ENCODE results near the gene SORL1.

SORL1 gene

GRCh38 chr11:121559606-121560200 lies 107.6 kb downstream of the SORL1 start:
- no peak for TF ChIP-seq CTCF (conservative IDR thresholded peaks at IDR 0.05; ENCODE audit: low read depth, low read length)
- Histone ChIP-seq H3K79me2 (ENCODE audit: insufficient read depth, low read depth) (no peaks in the 10 kb centered on the region), H3K4me2 (no peak overlapping the region), H3K4me1 (ENCODE audit: low read depth, poor library complexity, severe bottlenecking) (no peaks in the 10 kb centered on the region), H3K36me3 (ENCODE audit: insufficient read depth) (no peaks in the 10 kb centered on the region), H3K4me3 (IDR thresholded peaks at IDR 0.05; ENCODE audit: insufficient read depth, low read depth, low read length) (no peak overlapping the region), H2AFZ (ENCODE audit: low read depth) (no peak overlapping the region), H4K20me1 (ENCODE audit: insufficient read depth) (no peaks in the 10 kb centered on the region), H3K9ac (no peak overlapping the region), H3K27ac (no peak overlapping the region), H3K27me3 (ENCODE audit: insufficient read depth, low read depth) (no peaks in the 10 kb centered on the region)

- TF ChIP-seq CTCF (conservative IDR thresholded peaks at IDR 0.05; ENCODE audit: low read depth, low read length): no peak
- Histone ChIP-seq H2AFZ (ENCODE audit: low read depth) (no peak overlapping the region), H3K4me2 (no peak overlapping the region), H3K27ac (no peak overlapping the region), H4K20me1 (ENCODE audit: insufficient read depth) (no peaks in the 10 kb centered on the region), H3K36me3 (ENCODE audit: insufficient read depth) (no peaks in the 10 kb centered on the region), H3K79me2 (ENCODE audit: insufficient read depth, low read depth) (no peaks in the 10 kb centered on the region), H3K27me3 (ENCODE audit: insufficient read depth, low read depth) (no peaks in the 10 kb centered on the region), H3K4me1 (ENCODE audit: low read depth, poor library complexity, severe bottlenecking) (no peaks in the 10 kb centered on the region), H3K9ac (no peak overlapping the region), H3K4me3 (IDR thresholded peaks at IDR 0.05; ENCODE audit: insufficient read depth, low read depth, low read length) (no peak overlapping the region)
These were observed 108.1 kb downstream of the SORL1 start for GRCh38 chr11:121560236-121560635.

DNA sequence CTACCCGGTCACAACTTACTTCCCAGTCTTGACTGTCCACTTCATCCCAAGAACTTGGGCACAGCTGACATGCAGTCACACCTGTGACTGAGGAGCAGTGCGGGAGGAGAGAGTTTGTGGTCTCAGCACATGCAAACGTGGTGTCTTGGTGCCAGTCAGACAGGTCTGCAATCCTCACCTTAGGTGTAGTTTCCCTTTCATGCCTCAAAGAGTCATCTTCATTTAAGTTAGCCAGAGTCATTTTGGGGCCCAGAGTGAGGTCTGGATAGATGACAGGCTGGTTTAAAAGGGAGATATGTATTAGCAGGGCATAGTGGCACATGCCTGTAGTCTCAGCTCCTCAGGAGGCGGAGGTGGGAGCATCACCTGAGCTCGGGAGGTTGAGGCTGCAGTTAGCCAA lies 109.1 kb downstream of the SORL1 start:
- Histone ChIP-seq H3K4me3 (IDR thresholded peaks at IDR 0.05; ENCODE audit: insufficient read depth, low read depth, low read length) (no peak overlapping the region), H4K20me1 (ENCODE audit: insufficient read depth) (no peaks in the 10 kb centered on the region), H3K36me3 (ENCODE audit: insufficient read depth) (no peaks in the 10 kb centered on the region), H3K27ac (no peak overlapping the region), H3K9ac (no peak overlapping the region), H3K79me2 (ENCODE audit: insufficient read depth, low read depth) (no peaks in the 10 kb centered on the region), H2AFZ (ENCODE audit: low read depth) (no peak overlapping the region), H3K4me2 (no peak overlapping the region), H3K27me3 (ENCODE audit: insufficient read depth, low read depth) (no peaks in the 10 kb centered on the region), H3K4me1 (ENCODE audit: low read depth, poor library complexity, severe bottlenecking) (no peaks in the 10 kb centered on the region)
- no peak for TF ChIP-seq CTCF (conservative IDR thresholded peaks at IDR 0.05; ENCODE audit: low read depth, low read length)

- H3K27me3 ChIP-seq (ENCODE audit: insufficient read depth, low read depth): no peaks in the 10 kb centered on the region
- H3K9ac ChIP-seq: no peak overlapping the region
- TF ChIP-seq CTCF (conservative IDR thresholded peaks at IDR 0.05; ENCODE audit: low read depth, low read length): no peak
- no peaks in the 10 kb centered on the region for H3K79me2 ChIP-seq (ENCODE audit: insufficient read depth, low read depth)
- H3K4me3 ChIP-seq (IDR thresholded peaks at IDR 0.05; ENCODE audit: insufficient read depth, low read depth, low read length): no peak overlapping the region
- no peak overlapping the region for H3K27ac ChIP-seq
- no peaks in the 10 kb centered on the region for H4K20me1 ChIP-seq (ENCODE audit: insufficient read depth)
- H3K36me3 ChIP-seq (ENCODE audit: insufficient read depth): no peaks in the 10 kb centered on the region
- no peak overlapping the region for H3K4me2 ChIP-seq
- no peaks in the 10 kb centered on the region for H3K4me1 ChIP-seq (ENCODE audit: low read depth, poor library complexity, severe bottlenecking)
- H2AFZ ChIP-seq (ENCODE audit: low read depth): no peak overlapping the region
These were observed 109.6 kb downstream of the SORL1 start for GRCh38 chr11:121561716-121562115.
